ENCODE data around the gene MET. TPM values are rescaled to one million over a fixed set of nuclear protein-coding genes. Genes with fewer than 3 reads are reported as not detected.

MET gene
- total and polyA plus RNA-seq, 2 donors (not counting 3 experiments of a cell fraction or from before 2014, with no cell fraction given): 21.1 to 44.5 TPM

DNA sequence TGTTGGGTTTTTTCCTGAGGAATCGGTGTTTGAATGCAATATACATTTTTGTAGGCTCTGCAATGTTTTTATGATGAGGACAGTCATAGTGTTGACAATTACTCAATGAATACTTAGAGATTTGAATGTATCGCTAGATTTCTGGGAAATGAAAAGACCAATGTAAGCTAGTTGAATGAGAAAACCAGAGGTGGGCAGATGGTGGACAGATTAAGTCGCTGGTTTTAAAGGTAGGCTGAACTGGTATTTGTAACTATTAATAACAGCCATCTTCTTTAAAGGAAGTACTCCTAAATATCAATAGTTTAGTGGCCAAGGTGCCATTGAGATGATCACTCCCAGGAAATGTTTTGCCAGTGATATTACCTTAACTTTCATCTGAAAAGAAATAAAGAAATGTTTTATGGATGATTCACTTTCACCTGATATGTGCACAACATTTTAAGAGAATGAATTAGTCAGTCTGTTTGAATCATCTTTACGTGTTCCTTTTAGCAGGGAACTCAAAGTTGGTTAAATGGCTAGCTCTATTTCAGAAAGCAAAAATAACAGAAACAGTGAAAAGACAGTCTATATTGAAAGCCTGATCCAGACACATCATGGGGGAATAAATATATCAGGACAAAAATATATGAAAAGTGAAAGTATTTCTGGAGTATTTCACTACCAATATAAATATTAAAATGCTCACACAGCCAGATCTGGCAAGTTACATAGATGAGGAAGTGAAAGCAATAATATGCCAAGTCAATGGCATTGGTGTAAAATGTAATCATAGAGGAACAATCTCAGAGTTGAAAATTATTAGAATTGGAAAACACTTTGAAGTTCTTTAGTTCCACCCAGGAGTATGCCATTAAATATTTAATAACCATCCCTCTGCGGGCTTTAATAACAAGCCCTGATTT, 20.7 kb downstream of the MET start:
- FAIRE-seq (peak; percentile 69), DNase-seq (ENCODE audit: low read depth, low spot score) (peak; percentile 58)
- H3K9ac ChIP-seq (replicated peaks; ENCODE audit: extremely low read depth, insufficient read depth, low read length): peak overlapping the region; percentile 44
- peak overlapping the region in 1 of 3 experiments; percentile 46 for H3K4me3 ChIP-seq (replicated peaks in 1 of 3; ENCODE audit: insufficient read depth in 1 of 3, low read depth in 1 of 3, low read length in 3 of 3)
- CTCF ChIA-PET: interaction anchor here (0.9 to 1.3 kb wide), 3 partner anchors 10 to 94 kb away, joined by 3 to 7 read pairs (median 5); no protein-coding TSS in a partner anchor
- H3K9me1 ChIP-seq (replicated peaks; ENCODE audit: control insufficient read depth, extremely low read depth, insufficient read depth, low read length): no peaks in the 10 kb centered on the region
- H3K36me3 ChIP-seq (ENCODE audit: control insufficient read depth in 2 of 2, extremely low read depth in 1 of 2, insufficient read depth in 2 of 2, low read length in 2 of 2): peaks cover 0 to 3% of the 10 kb centered on the region in 2 experiments
- peaks cover 43% of the 10 kb centered on the region for H3K4me1 ChIP-seq (ENCODE audit: control insufficient read depth, extremely low read depth, insufficient read depth, low read length)
- POLR2A ChIA-PET: interaction anchor here (0.8 kb wide), 1 partner anchor 15 kb away, joined by 3 read pairs; no protein-coding TSS in a partner anchor
- dilution Hi-C loops (cut with MboI; ENCODE audit: extremely low pct_ligation_motif_present, low sequenced_read_pairs) (no loop called here), intact Hi-C loops (cut with micrococcal nuclease) (no loop called here)
- H3K79me2 ChIP-seq (ENCODE audit: control insufficient read depth, insufficient read depth, low read length): peaks cover 40% of the 10 kb centered on the region
- H3K27me3 ChIP-seq (ENCODE audit: control insufficient read depth in 2 of 2, insufficient read depth in 2 of 2, low read length in 2 of 2): no peaks in the 10 kb centered on the region
- TF ChIP-seq FOS (IDR thresholded peaks at IDR 0.05; ENCODE audit: borderline replicate concordance, insufficient read depth, low read length): peak; percentile 82
- TF ChIP-seq JUN (IDR thresholded peaks at IDR 0.05; ENCODE audit: borderline replicate concordance, insufficient read depth, insufficient read length, low read depth): peak; percentile 24
- TF ChIP-seq GATA2 (IDR thresholded peaks at IDR 0.05; ENCODE audit: insufficient read depth, insufficient read length, low read depth, low read length): peak; percentile 60
- TF ChIP-seq POLR2AphosphoS5 (IDR thresholded peaks at IDR 0.05; ENCODE audit: insufficient read depth, low read depth, low read length): peak; percentile 21
- no peak for TF ChIP-seq POLR2A (IDR thresholded peaks at IDR 0.05; ENCODE audit: low read depth, low read length)
- no peak for TF ChIP-seq EZH2 (IDR thresholded peaks at IDR 0.05; ENCODE audit: borderline replicate concordance, low read depth, low read length, severe bottlenecking)
- H3K27ac ChIP-seq (ENCODE audit: insufficient read depth, low read depth, low read length): peak overlapping the region; percentile 58
- H4K20me1 ChIP-seq (replicated peaks; ENCODE audit: control insufficient read depth, extremely low read depth, insufficient read depth, low read length): no peaks in the 10 kb centered on the region
- H3K4me2 ChIP-seq (ENCODE audit: insufficient read depth, low read length): peak overlapping the region; percentile 91
- BruUV-seq (replicated peaks): TSS peak; percentile 23
- no peak overlapping the region for H2AFZ ChIP-seq (ENCODE audit: low read depth, low read length)
- H3K9me3 ChIP-seq (replicated peaks; ENCODE audit: control insufficient read depth, insufficient read depth, low read length): no peaks in the 10 kb centered on the region

All from endothelial cell of umbilical vein (primary cell).